Measurements from ENCODE around the gene INTS14. TPM values are rescaled to one million over a fixed set of nuclear protein-coding genes. Genes with fewer than 3 reads are reported as not detected.

Gene INTS14
- total and polyA plus RNA-seq, 2 of the 8 experiments (the other 6 are each of a cell fraction or from before 2014, with no cell fraction given): 33.1 to 33.7 TPM

- FAIRE-seq (no peak), DNase-seq (ENCODE audit: low read depth in 1 of 2, low spot score in 2 of 2) (no peak)
- CTCF ChIA-PET (ENCODE audit: partially characterized antibody): no interaction called here
- Histone ChIP-seq H3K4me2 (ENCODE audit: insufficient read depth in 1 of 2, low read depth in 2 of 2, low read length in 2 of 2) (no peak overlapping the region), H2BK12ac (ENCODE audit: low read depth, low read length) (no peak overlapping the region), H3K79me1 (ENCODE audit: low read depth, low read length) (no peaks in the 10 kb centered on the region), H4K20me1 (replicated peaks in 1 of 2; ENCODE audit: control insufficient read depth in 1 of 2, insufficient read depth in 2 of 2, low read length in 2 of 2) (no peaks in the 10 kb centered on the region), H3K4me1 (replicated peaks in 1 of 4; ENCODE audit: control insufficient read depth in 3 of 4, insufficient read depth in 4 of 4, low read length in 3 of 4) (no peaks in the 10 kb centered on the region; a peak in 1 of 7 replicates), H3K18ac (ENCODE audit: extremely low read depth, low read length) (no peak overlapping the region), H3K9me3 (ENCODE audit: insufficient read depth in 2 of 2, low read depth in 1 of 2, low read length in 1 of 2) (no peaks in the 10 kb centered on the region), H2BK15ac (ENCODE audit: low read length) (no peak overlapping the region), H4K5ac (ENCODE audit: insufficient read length, low read depth, low read length) (no peak overlapping the region), H3K4me3 (ENCODE audit: extremely low read depth in 1 of 4, insufficient read depth in 2 of 4, low read depth in 3 of 4, low read length in 4 of 4) (no peak overlapping the region), H4K8ac (ENCODE audit: extremely low read depth, insufficient read depth, low read length) (no peak overlapping the region), H3K79me2 (ENCODE audit: control insufficient read depth in 1 of 2, insufficient read depth in 2 of 2, low read length in 2 of 2) (no peaks in the 10 kb centered on the region), H3K23me2 (ENCODE audit: low read depth, low read length) (no peaks in the 10 kb centered on the region), H2AFZ (ENCODE audit: low read length) (no peak overlapping the region), H2BK5ac (ENCODE audit: low read depth, low read length) (no peak overlapping the region), H2BK20ac (ENCODE audit: low read length) (no peak overlapping the region), H2AK5ac (ENCODE audit: low read depth, low read length) (no peak overlapping the region), H3K27ac (ENCODE audit: low read depth, low read length) (no peak overlapping the region), H2BK120ac (replicated peaks; ENCODE audit: low read depth, low read length) (no peak overlapping the region), H3K4ac (replicated peaks; ENCODE audit: insufficient read length, low read depth, low read length) (no peak overlapping the region), H3K9ac (replicated peaks in 1 of 4; ENCODE audit: extremely low read depth in 1 of 4, low read depth in 3 of 4, low read length in 3 of 4) (no peak overlapping the region), H4K91ac (replicated peaks; ENCODE audit: insufficient read length, low read length) (no peak overlapping the region), H3K36me3 (ENCODE audit: control insufficient read depth in 2 of 4, insufficient read depth in 4 of 4, low read length in 3 of 4) (no peaks in the 10 kb centered on the region; a peak in 1 of 8 replicates), H3K23ac (ENCODE audit: insufficient read length) (no peak overlapping the region), H3K14ac (ENCODE audit: insufficient read length) (no peak overlapping the region), H3K56ac (replicated peaks; ENCODE audit: insufficient read length, low read depth, low read length) (no peak overlapping the region), H3K27me3 (replicated peaks in 1 of 4; ENCODE audit: control insufficient read depth in 3 of 4, extremely low read depth in 1 of 4, insufficient read depth in 3 of 4, low read length in 3 of 4) (no peaks in the 10 kb centered on the region)
- POLR2A ChIA-PET (ENCODE audit: partially characterized antibody): no interaction called here
- WGBS, 2 experiments (ENCODE audit: extremely low coverage in 1 of 2, insufficient coverage in 1 of 2, insufficient read length in 1 of 2, insufficient replicate concordance in 2 of 2, low coverage in 1 of 2, low lambda C conversion rate in 2 of 2, missing lambda C conversion rate in 1 of 2): 88% methylated on average over 4 of the region's 4 CpGs; no CpG with 5 or more reads in 1 of the 2 experiments
- TF ChIP-seq PHF8 (conservative IDR thresholded peaks at IDR 0.05; ENCODE audit: low read depth, low read length) (no peak), EGR1 (IDR thresholded peaks at IDR 0.05; ENCODE audit: borderline replicate concordance, low read depth, low read length) (no peak), MAFK (IDR thresholded peaks at IDR 0.05; ENCODE audit: low read depth, low read length) (no peak), KDM1A (IDR thresholded peaks at IDR 0.05; ENCODE audit: borderline replicate concordance, low read length) (no peak), POLR2A (IDR thresholded peaks at IDR 0.05; ENCODE audit: control extremely low read depth in 1 of 2, low read depth in 2 of 2, low read length in 2 of 2) (no peak), RFX5 (IDR thresholded peaks at IDR 0.05; ENCODE audit: borderline replicate concordance, low read depth, low read length) (no peak), BACH1 (IDR thresholded peaks at IDR 0.05; ENCODE audit: low read length) (no peak), YY1 (IDR thresholded peaks at IDR 0.05; ENCODE audit: low read depth, low read length) (no peak), TCF12 (IDR thresholded peaks at IDR 0.05; ENCODE audit: low read depth, low read length) (no peak), SUZ12 (IDR thresholded peaks at IDR 0.05; ENCODE audit: low read length) (no peak), MAX (IDR thresholded peaks at IDR 0.05) (no peak), CTBP2 (IDR thresholded peaks at IDR 0.05; ENCODE audit: borderline replicate concordance, insufficient read depth, insufficient read length, low read length) (no peak), JUN (IDR thresholded peaks at IDR 0.05; ENCODE audit: low read depth, low read length) (no peak), SP4 (IDR thresholded peaks at IDR 0.05; ENCODE audit: low read length) (no peak), CREB1 (IDR thresholded peaks at IDR 0.05) (no peak), RNF2 (IDR thresholded peaks at IDR 0.05; ENCODE audit: borderline replicate concordance, low read depth, low read length, missing control alignments, poor library complexity, severe bottlenecking) (no peak)
Measured at GRCh38 chr15:65655457-65655856, 44.5 kb upstream of the INTS14 start.
